Suprapubic skin (tissue), 4 donors: ENCODE results near the gene CDC6. TPM values are rescaled to one million over a fixed set of nuclear protein-coding genes. Genes with fewer than 3 reads are reported as not detected.

Source experiments
- DNase-seq, 2 donors: peaks; one replicate each; pipeline ENCODE4 v3.0.0-alpha.2; 2019; ENCODE audit warnings: low spot score in 2 of 2
- H3K27ac ChIP-seq: fragments of 200-600 bp; sonication (generic); one replicate; pipeline ENCODE4 v1.5.1; 2019
- H3K27me3 ChIP-seq: fragments of 200-600 bp; sonication (generic); one replicate; pipeline ENCODE4 v1.5.1; 2019
- H3K36me3 ChIP-seq: fragments of 200-600 bp; sonication (generic); one replicate; pipeline ENCODE4 v1.5.1; 2019
- H3K4me1 ChIP-seq: fragments of 200-600 bp; sonication (generic); one replicate; pipeline ENCODE4 v1.5.1; 2019
- H3K4me3 ChIP-seq: fragments of 200-600 bp; sonication (generic); one replicate; pipeline ENCODE4 v1.5.1; 2019; ENCODE audit warnings: mild to moderate bottlenecking
- H3K9me3 ChIP-seq: fragments of 200-600 bp; sonication (generic); one replicate; pipeline ENCODE4 v1.5.1; 2019
- EP300 ChIP-seq: sonication (generic); formaldehyde crosslinking; IDR thresholded peaks from one replicate; pipeline ENCODE4 v1.6.1; 2017; ENCODE audit warnings: antibody characterized with exemption
- POLR2A ChIP-seq, 2 donors: fragments of 450-650 bp; IDR thresholded peaks; one replicate each; pipeline ENCODE4 v1.6.1; 2017; ENCODE audit warnings: antibody characterized with exemption in 2 of 2, mild to moderate bottlenecking in 2 of 2, moderate library complexity in 2 of 2
- POLR2AphosphoS5 ChIP-seq, 3 donors: sonication (generic); formaldehyde crosslinking; IDR thresholded peaks; one replicate each; pipeline ENCODE4 v1.6.1; 2017; ENCODE audit warnings: antibody characterized with exemption in 3 of 3
- WGBS: methylation state at CpG from one replicate; pipeline ENCODE4 v1.1.5; 2018; 5-methylcytosine and 5-hydroxymethylcytosine counted together
- total RNA-seq, 4 donors: library from RNA; depleted of rRNA; stranded (reverse); fragments of >200 nt; gene quantifications; one replicate each; pipeline ENCODE4 v1.1.0, GENCODE V29; 2016
- TF ChIP-seq, protein P1 (sequence below), 2 donors: fragments of 200-600 bp in 1 of 2; fragments of 450-650 bp in 1 of 2; sonication (generic) in 1 of 2; IDR thresholded peaks; one replicate each; pipeline ENCODE4 v1.5.1; 2016 to 2019; ENCODE audit warnings: antibody characterized with exemption in 2 of 2, mild to moderate bottlenecking in 1 of 2, moderate library complexity in 1 of 2

The CDC6 gene
- total RNA-seq, 4 donors from 2014 or later = 2.7 to 5.3 (median 3.3) TPM

DNA sequence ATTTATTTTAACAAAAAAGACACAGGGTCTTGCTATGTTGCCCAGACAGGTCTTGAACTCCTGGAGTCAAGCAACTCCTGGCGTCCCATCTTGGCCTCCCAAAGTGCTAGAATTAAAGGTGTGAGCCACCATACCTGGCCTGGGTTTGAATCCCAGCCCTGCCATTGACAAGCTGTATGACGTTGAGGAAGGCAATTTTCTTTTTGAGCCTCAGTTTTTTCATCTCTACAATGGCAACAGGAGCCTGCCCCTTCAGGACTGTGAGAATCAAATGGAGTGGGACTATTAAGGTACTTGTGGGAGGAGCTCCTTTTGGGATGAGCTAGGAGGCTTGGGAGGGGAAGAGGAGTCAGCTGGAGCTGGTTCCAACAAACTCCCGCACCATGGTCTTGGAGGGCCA is 27.5 kb downstream of the CDC6 start:
- 85% methylated on average over 3 of the region's 3 CpGs for WGBS
- Histone ChIP-seq H3K36me3 (no peaks in the 10 kb centered on the region), H3K4me1 (peaks cover 94% of the 10 kb centered on the region), H3K9me3 (no peaks in the 10 kb centered on the region), H3K27me3 (no peaks in the 10 kb centered on the region), H3K27ac (peak overlapping the region; percentile 48), H3K4me3 (no peak overlapping the region)
- DNase-seq = peak; percentile 20 to 31
- TF ChIP-seq, protein P1, sequence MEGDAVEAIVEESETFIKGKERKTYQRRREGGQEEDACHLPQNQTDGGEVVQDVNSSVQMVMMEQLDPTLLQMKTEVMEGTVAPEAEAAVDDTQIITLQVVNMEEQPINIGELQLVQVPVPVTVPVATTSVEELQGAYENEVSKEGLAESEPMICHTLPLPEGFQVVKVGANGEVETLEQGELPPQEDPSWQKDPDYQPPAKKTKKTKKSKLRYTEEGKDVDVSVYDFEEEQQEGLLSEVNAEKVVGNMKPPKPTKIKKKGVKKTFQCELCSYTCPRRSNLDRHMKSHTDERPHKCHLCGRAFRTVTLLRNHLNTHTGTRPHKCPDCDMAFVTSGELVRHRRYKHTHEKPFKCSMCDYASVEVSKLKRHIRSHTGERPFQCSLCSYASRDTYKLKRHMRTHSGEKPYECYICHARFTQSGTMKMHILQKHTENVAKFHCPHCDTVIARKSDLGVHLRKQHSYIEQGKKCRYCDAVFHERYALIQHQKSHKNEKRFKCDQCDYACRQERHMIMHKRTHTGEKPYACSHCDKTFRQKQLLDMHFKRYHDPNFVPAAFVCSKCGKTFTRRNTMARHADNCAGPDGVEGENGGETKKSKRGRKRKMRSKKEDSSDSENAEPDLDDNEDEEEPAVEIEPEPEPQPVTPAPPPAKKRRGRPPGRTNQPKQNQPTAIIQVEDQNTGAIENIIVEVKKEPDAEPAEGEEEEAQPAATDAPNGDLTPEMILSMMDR (IDR thresholded peaks at IDR 0.05) = no peak
- TF ChIP-seq POLR2A (IDR thresholded peaks at IDR 0.05) = no peak

DNA sequence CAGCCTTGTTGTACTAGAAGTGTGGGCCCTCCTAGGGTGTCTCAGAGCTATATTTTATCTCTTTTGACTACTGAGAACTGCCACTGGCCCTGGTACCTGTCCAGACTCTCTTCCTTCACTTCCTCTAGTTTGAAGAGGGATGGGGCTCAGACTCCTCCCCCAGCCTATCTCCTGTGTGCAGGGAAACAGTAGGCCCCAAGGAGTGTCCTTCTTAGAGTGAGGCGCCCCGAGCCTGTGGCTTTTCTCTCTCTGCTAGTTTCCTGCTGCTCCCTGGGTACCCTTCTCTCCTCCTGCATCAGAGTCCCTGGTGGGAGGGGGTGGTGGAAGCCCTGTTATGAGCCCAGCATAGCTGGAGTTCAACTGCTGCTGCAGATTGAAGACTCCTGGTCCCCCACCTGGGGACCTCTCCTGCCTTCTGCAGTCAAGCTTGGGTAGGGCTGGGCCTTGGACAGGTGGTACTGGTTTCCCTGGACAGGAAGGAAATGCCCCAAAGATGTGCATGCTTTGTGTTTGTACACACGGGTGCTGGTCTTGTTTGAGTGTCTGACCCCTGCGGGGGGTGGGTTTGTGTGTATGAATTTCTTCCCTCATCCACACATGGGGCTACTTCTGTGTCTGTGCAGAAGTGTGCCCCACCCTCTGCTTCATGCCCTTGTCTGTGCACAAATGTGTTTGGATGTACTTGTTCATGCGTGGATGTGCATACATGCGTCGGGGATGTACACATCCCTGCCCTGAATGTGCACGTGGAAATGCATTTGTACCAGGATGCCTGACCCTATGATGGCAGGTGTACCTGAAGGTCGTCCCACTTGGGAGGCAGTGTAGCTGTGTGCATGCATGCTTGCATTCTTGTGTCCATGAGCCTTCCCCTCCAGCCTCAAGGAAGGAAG is 28.2 kb downstream of the CDC6 start:
- H3K36me3 ChIP-seq = no peaks in the 10 kb centered on the region
- H3K4me1 ChIP-seq = peaks cover 94% of the 10 kb centered on the region
- TF ChIP-seq, protein P1 (IDR thresholded peaks at IDR 0.05) = no peak
- TF ChIP-seq POLR2A (IDR thresholded peaks at IDR 0.05) (no peak), POLR2AphosphoS5 (IDR thresholded peaks at IDR 0.05) (no peak), EP300 (no peak)
- peak overlapping the region; percentile 96 for H3K27ac ChIP-seq
- H3K4me3 ChIP-seq = peak overlapping the region; percentile 95
- no peaks in the 10 kb centered on the region for H3K9me3 ChIP-seq
- H3K27me3 ChIP-seq = no peaks in the 10 kb centered on the region
- DNase-seq = peak; percentile 60 to 66
- WGBS = 54% methylated on average over 9 of the region's 9 CpGs

DNA sequence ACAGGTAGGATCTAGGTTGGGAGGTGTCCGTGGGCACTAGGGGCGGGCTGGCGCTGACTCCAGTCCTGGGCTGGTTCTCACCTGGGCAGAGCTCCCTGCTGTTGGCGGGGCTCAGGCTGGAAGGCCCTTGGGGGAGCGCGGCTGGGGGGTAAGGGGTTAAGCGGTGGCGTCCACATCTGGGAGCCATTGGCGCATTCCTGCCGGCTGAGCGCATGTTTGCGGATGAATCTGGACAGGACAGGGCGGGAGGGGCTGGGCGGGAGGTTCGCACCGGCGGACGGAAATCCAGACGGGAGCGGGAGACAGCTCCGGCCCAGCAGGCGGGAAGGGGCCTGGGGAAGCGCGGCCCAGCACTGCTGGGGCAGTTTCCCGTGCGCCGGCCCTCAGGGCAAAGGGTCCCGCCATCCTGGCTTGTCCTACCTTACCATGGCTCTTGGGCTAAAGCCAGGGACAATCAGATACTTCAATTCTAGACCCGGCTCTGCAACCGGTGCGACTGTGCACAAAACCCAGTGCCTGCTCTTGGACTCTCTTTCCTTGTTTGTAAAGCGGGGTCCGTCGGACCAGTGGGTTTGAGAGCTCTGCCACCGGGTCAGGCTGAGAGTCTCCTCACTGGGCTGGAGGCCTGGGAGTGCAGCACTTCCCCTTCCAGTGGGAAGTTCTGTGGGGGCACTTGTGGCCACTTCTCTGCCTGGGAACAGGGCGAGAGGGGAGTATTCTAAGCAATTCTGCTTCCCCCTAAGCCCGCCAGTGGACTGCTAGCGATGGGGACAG is 29.1 kb downstream of the CDC6 start:
- H3K4me3 ChIP-seq = peak overlapping the region; percentile 95
- peak; percentile 87 to 89 for DNase-seq
- peaks cover 94% of the 10 kb centered on the region for H3K4me1 ChIP-seq
- H3K27me3 ChIP-seq = no peaks in the 10 kb centered on the region
- H3K36me3 ChIP-seq = no peaks in the 10 kb centered on the region
- 22% methylated on average over 14 of the region's 38 CpGs for WGBS
- TF ChIP-seq POLR2AphosphoS5 (IDR thresholded peaks at IDR 0.05) (no peak), EP300 (no peak), POLR2A (IDR thresholded peaks at IDR 0.05) (no peak)
- TF ChIP-seq, protein P1 (IDR thresholded peaks at IDR 0.05) = no peak
- H3K9me3 ChIP-seq = no peaks in the 10 kb centered on the region
- peak overlapping the region; percentile 96 for H3K27ac ChIP-seq

DNA sequence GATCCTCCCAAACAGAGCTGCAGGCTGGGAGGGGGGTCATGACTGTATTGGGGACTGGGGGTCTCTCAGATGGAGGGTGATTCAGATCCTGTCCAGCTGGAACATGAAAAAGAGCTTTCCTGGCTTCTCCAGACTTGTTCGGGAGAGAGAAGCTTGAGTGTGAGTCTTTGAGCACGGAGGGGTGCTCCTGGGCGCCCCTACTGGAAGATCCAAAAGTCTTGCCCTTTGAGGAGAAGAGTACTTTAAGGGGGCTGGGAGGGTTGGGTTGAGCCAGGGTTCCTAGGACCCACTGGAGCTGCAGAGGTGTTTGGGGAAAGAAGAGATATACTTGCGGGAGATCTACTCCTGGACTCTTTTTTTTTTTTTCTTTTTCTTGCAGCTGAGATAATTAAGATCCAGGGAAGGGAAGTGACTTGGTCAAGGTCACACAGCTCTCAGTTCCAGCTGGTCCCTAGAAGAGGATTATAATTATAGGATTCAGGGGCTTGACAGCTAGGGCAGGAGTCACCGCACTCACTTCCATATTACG is 29.7 kb downstream of the CDC6 start:
- Histone ChIP-seq H3K4me1 (peaks cover 94% of the 10 kb centered on the region), H3K9me3 (no peaks in the 10 kb centered on the region), H3K27me3 (no peaks in the 10 kb centered on the region), H3K27ac (peak overlapping the region; percentile 96), H3K36me3 (no peaks in the 10 kb centered on the region), H3K4me3 (peak overlapping the region; percentile 95)
- TF ChIP-seq POLR2AphosphoS5 (IDR thresholded peaks at IDR 0.05) = no peak
- TF ChIP-seq, protein P1 (IDR thresholded peaks at IDR 0.05) = peak; percentile 7 to 65
- 1% methylated on average over 6 of the region's 6 CpGs for WGBS
- peak; percentile 73 to 79 for DNase-seq
